HL-60/S4 treated with phorbol 12-myristate 13-acetate at 8.2 ng/mL for 4 days and 3 days (cell line): ENCODE results near the gene LILRB5.
"Not testable (repeated sequence)": the region's sequence is repeated elsewhere in the genome, so short reads cannot be mapped to it uniquely, and the experiment has no call there.

Source experiments
- in situ Hi-C: fragments of 300-500 bp; cut with MboI; formaldehyde crosslinking; loops from 2 replicates; pipeline ENCODE4 v1.15.0; 2022; ENCODE audit warnings: low sequenced_read_pairs

LILRB5 gene

DNA sequence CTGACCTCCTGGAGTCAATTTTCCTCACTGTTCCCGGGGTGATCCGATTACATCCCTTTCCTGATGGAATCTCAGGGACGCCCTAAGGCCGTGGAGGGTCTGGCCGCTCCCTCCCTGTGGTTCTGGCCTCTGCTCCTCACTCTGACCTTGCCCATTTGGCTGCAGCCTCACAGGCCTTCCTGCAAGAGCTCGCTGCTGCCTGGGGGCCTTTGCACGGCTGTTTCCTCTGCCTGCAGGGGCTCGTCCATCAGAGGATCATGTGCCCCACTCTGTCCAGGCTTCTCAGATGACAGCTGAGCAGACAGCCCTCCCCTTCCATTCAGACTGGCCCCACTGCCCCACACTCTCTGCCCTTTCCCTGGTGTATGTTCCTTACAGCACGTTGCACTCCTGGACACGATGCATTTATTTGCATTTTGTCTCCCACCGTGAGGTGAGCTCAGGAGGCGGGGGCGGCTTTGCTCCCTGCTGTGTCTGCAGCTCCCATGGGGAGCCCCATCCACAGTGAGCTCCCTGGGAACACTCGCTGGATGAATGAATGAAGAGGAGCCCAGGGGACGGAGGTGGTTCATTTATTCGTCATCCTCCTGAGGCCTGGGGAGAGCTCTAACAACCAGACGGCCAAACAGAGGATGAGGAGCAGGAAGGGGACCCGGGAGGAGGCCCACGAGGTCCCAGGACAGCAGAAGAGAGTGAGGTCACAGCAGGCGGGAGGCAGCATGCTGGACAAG lies 39.4 kb downstream of the LILRB5 start:
- in situ Hi-C loops: not testable (repeated sequence)

DNA sequence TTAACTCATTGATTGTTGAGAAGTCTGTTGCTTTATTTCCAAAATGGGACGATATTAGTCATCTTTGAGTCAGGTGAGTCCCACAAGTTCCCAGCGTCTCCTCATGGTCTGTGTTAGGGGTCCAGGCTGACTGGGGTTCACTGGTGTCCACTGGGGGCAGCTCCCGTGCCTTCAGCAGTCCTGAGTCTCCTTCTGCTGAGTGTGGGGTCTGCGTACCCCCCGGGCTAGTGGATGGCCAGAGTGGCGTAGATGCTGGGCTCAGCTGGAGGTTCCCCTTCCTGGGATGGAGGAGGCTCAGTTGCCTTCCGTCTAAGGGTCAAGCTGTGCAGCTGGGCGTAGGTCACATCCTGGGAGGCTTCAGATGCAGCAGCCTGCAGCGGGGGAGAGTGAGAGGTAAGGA lies 40.2 kb downstream of the LILRB5 start:
- in situ Hi-C loops: no loop called here

- in situ Hi-C loops: not testable (repeated sequence)
These were observed 42.3 kb downstream of the LILRB5 start for GRCh38 chr19:54214734-54215133.

- in situ Hi-C loops: not testable (repeated sequence)
These were observed 42.9 kb downstream of the LILRB5 start for GRCh38 chr19:54214217-54214616.

GRCh38 chr19:54211235-54211634 lies 45.8 kb downstream of the LILRB5 start:
- in situ Hi-C loops: no loop called here

DNA sequence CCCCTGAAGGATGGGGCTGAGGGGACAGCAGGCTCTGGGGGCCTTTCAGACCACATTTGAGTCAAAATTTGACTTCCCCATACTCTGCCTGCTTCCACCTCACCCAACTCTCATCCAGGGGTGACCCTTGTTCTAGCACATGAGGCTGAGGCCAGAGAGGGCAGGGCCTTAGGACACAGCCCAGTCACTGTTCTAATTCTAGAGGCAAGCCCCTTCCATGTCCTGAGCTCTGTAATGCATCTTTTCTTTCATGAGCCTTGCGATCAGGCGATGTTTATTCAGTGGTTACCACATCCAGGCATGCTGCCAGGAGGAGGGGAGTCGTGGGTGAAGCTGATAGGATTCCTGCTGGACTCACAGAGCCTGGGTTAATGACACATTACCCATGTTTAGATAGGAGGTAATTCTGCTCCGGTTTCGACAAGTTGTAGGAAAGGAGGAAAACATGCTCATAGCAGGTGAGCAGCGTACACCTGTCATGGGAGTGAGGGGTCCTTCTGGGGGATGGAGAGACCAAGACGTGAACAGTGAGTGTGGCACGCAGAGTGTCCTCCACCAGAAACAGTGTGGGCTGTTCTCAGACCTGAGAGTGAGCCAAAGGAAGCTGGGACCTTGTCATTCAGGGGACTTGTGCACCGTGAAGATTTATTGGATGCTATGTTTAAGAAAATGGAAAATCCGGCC lies 47.1 kb downstream of the LILRB5 start:
- in situ Hi-C loops: no loop called here

GRCh38 chr19:54209058-54209810 lies 47.8 kb downstream of the LILRB5 start:
- in situ Hi-C loops: no loop called here

- in situ Hi-C loops: no loop called here
These were observed 48.4 kb downstream of the LILRB5 start for GRCh38 chr19:54208784-54209057.

DNA sequence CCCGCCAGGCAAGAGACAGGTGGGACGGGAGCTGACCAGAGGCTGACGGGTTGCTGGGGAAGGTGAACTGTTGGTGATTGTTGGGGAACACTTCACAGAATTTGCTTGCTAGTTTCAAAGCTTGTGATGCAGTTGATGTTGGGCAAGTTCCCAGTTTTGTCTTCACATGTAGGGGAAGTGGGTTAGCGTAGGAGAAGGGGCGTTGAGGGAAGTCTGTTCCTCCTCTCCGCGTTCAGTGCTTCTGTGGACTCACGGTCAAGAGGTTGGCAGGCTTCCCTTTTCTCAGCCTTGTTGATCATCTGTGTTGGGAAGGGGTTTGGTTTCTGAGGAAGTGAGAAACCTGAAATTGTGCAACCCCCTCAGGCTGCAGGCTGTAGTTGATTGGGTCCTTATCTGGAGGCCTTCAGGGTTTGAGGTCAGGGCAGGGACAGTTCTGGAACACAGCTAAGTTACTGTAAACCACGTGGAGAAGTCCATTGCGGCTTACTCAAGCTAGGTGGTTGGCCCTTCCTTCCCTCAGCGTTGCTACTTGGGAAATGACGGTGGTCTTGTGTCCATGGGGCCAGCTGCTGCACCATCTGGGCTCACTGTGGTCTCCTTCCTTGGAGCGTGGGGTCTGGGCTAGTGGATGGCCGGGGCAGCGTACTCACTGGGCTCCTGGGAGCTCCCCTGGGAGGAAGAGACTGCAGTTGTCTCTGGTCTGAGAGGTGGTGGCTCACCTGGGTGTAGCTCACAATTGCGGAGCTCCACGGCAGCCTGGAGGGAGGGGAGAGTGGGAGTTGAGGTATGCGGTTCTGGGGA lies 48.9 kb downstream of the LILRB5 start:
- in situ Hi-C loops: no loop called here

- in situ Hi-C loops: no loop called here
These were observed 49.4 kb downstream of the LILRB5 start for GRCh38 chr19:54207676-54207982.

GRCh38 chr19:54207193-54207592 lies 49.9 kb downstream of the LILRB5 start:
- in situ Hi-C loops: not testable (repeated sequence)

DNA sequence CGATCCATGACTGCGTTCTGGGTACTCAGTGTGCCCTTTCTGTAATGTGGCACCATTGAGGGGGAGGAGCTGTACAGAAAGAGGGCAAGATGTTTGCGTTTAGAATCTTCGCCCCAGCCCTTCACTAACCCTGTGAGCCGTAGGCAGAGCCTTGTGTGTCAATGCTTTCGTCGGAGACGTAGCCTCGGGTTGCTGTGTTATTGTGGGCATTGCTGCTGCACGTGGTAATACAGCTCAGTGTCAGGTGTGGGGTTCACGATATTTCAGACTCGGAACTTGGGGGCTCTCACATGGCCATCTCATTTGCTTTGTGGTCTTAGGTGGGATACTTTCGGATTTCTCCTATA lies 50.3 kb downstream of the LILRB5 start:
- in situ Hi-C loops: no loop called here

- in situ Hi-C loops: no loop called here
These were observed 50.8 kb downstream of the LILRB5 start for GRCh38 chr19:54206030-54206830.

GRCh38 chr19:54204767-54205468 lies 52.2 kb downstream of the LILRB5 start:
- in situ Hi-C loops: no loop called here

DNA sequence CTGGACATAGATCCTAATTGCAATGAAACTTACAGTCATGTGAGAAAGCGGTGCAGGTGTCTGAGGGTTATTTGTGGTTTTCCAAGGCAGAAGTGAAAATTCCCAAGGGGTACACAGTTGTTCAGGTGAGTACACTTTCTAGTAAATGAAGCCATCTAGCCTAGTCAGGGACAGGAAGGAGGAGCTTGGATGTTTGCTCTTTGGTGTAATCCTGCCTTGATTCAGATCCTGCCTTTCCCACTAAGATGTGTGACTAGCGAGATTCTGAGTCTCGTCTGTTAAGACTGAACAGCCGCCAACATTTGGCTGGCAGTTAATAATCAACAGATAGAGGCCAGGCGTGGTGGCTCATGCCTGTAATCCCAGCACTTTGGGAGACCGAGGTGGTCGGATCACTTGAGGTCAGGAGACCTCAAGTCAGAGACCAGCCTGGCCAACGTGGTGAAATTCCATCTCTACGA lies 53.9 kb downstream of the LILRB5 start:
- in situ Hi-C loops: no loop called here

- in situ Hi-C loops: no loop called here
These were observed 55.1 kb downstream of the LILRB5 start for GRCh38 chr19:54201980-54202379.

DNA sequence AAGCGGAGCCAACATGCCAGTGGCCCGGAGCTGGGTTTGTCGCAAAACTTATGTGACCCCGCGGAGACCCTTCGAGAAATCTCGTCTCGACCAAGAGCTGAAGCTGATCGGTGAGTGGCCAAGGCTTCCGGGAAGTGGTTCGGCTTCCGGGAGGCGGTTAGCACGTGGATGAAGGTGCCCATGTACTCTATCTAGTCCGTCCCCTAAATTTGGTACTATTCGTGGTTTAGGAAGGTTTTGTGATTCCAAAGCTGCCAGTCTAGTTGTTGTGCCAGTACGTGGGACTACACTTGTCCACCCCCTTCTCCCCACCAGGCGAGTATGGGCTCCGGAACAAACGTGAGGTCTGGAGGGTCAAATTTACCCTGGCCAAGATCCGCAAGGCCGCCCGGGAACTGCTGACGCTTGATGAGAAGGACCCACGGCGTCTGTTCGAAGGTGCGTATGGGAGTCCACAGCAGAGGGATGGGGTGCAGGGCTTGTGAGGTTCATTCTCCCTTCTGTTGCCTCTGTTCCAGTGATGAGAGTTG lies 55.8 kb downstream of the LILRB5 start:
- in situ Hi-C loops: no loop called here
